Measurements from ENCODE around the gene DNAJC1.

The DNAJC1 gene

DNA sequence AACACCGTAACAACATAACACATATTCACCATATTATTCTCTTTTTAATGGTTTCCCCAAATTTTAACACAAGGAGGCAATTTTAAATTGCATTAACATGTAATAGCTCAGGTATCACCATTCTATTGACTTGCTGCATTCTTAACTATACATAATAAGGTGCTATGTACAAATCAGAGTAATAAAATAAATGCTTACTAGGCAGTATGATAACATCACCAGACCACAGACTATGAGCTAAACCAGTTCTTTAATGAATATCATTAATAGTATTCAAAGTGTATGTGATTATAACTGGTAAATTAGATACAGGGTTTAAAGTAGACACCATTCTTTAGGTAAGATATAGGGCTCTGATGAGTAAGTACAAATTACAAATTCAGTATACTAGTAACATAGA, 226.6 kb downstream of the DNAJC1 start:
- no peak for DNase-seq (ENCODE audit: low spot score)
- in situ Hi-C loops (cut with MboI; ENCODE audit: low sequenced_read_pairs, unreplicated experiment): no loop called here
- no peak for TF ChIP-seq CTCF (IDR thresholded peaks at IDR 0.05; ENCODE audit: borderline replicate concordance, control extremely low read depth, extremely low read depth, insufficient read depth, missing control alignments)

DNA sequence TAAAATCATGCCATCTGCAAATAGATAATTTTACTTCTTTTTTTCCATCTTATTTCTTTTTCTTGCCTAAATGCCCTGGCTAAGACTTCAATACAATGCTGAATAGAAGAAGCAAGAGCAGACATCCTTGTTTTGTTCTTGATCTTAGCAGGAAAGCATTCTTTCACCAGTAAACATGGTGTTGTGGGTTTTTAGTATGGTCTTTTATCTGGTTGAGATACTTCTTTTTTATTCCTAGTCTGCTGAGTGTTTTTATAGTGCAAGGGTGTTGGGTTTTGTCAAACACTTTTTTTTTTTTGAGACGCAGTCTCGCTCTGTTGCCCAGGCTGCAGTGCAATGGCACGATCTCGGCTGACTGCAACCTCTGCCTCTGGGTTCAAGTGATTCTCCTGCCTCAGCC, 232.3 kb downstream of the DNAJC1 start:
- in situ Hi-C loops (cut with MboI; ENCODE audit: low sequenced_read_pairs, unreplicated experiment): no loop called here
- TF ChIP-seq CTCF (IDR thresholded peaks at IDR 0.05; ENCODE audit: borderline replicate concordance, control extremely low read depth, extremely low read depth, insufficient read depth, missing control alignments): no peak
- DNase-seq (ENCODE audit: low spot score): no peak

DNA sequence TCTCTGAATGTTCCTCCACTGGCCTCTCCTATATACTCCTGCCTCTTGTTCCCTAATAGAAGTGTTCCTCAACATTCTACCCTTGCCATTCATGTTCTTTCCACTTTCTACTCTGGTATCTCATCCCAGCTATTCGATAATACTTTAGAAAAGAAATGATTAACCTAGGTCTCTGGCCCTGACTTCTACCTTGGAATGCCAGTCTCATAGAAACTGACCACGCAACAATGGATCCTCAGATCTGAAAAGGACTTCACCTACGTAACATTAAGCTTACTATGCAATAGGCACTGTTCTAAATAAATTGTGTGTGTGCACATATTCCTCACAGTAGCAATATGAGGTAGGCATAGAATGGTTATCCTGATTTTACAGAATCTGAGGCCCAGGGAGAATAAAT, 234.5 kb downstream of the DNAJC1 start:
- DNase-seq (ENCODE audit: low spot score): no peak
- TF ChIP-seq CTCF (IDR thresholded peaks at IDR 0.05; ENCODE audit: borderline replicate concordance, control extremely low read depth, extremely low read depth, insufficient read depth, missing control alignments): no peak
- in situ Hi-C loops (cut with MboI; ENCODE audit: low sequenced_read_pairs, unreplicated experiment): no loop called here

DNA sequence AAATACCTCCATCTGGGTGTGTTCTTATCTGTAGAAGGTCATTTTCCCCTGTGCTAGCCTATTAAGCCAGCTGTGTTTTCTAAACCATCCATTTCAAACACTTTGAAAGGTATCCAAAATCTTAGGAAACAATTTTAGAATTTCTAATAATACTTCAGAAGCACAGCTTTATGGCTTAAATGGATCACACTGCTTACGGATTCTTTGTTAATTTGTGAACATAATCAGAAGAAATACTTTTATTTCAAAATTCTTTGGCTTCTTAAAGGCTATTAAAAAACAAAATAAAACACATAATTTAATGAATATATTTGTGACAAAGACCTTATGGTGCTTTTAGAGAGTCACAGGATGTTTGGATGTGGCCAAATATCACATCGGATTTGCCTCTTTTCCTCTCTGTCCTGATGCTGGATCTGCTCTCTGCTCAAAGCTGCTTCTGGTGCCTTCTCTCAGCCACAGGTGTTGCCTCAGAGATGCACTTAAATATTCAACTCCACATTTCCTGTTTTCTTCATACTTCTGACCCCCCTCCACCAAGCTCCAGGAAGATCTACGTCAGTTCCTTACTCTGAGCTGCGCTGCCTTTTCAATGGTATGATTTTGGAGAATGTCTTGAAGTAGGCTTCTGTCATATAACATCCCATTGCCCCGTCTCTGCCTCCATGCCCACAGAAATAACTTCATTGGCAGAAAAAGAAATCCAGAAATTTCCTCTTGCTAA, 238.9 kb downstream of the DNAJC1 start:
- TF ChIP-seq CTCF (IDR thresholded peaks at IDR 0.05; ENCODE audit: borderline replicate concordance, control extremely low read depth, extremely low read depth, insufficient read depth, missing control alignments): no peak
- in situ Hi-C loops (cut with MboI; ENCODE audit: low sequenced_read_pairs, unreplicated experiment): no loop called here
- DNase-seq (ENCODE audit: low spot score): no peak

- in situ Hi-C loops (cut with MboI; ENCODE audit: low sequenced_read_pairs, unreplicated experiment): no loop called here
- no peak for TF ChIP-seq CTCF (IDR thresholded peaks at IDR 0.05; ENCODE audit: borderline replicate concordance, control extremely low read depth, extremely low read depth, insufficient read depth, missing control alignments)
- no peak for DNase-seq (ENCODE audit: low spot score)
These were observed 243.2 kb downstream of the DNAJC1 start for GRCh38 chr10:21760332-21760731.

- no peak for TF ChIP-seq CTCF (IDR thresholded peaks at IDR 0.05; ENCODE audit: borderline replicate concordance, control extremely low read depth, extremely low read depth, insufficient read depth, missing control alignments)
- no peak for DNase-seq (ENCODE audit: low spot score)
- in situ Hi-C loops (cut with MboI; ENCODE audit: low sequenced_read_pairs, unreplicated experiment): no loop called here
These were observed 244.3 kb downstream of the DNAJC1 start for GRCh38 chr10:21759232-21759631.

Data from GM13976 (cell line).